AG09319 (cell line): ENCODE results near the gene DCLK1.

ENCODE experiments used
- DNase-seq: peaks from one replicate; pipeline ENCODE4 v3.0.0-alpha.2; 2010; ENCODE audit warnings: low read depth; ENCODE audit errors: extremely low read depth
- TF ChIP-seq, protein P1 (sequence below): IDR thresholded peaks from 2 replicates; pipeline ENCODE4 v1.5.1; 2011; ENCODE audit warnings: low read depth, mild to moderate bottlenecking, inconsistent platforms, low read length, moderate library complexity

The DCLK1 gene

DNA sequence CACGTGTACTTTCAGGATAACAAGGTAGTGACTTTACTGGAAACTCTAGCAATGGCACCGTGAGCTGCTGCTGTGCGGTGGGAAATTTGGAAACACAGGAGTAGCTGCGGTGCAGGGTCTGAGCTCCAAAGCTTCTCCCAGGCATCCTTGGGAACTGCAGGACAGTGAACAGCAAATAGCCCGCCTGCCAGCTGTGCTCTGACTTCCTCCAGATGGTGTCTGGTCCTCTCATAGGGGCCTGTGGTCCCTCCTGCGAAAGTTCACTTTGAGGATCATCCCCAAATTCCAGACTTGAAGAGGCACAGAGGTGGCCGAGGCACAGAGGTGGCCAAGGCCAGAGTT lies 367.4 kb downstream of the DCLK1 start:
- TF ChIP-seq, protein P1, sequence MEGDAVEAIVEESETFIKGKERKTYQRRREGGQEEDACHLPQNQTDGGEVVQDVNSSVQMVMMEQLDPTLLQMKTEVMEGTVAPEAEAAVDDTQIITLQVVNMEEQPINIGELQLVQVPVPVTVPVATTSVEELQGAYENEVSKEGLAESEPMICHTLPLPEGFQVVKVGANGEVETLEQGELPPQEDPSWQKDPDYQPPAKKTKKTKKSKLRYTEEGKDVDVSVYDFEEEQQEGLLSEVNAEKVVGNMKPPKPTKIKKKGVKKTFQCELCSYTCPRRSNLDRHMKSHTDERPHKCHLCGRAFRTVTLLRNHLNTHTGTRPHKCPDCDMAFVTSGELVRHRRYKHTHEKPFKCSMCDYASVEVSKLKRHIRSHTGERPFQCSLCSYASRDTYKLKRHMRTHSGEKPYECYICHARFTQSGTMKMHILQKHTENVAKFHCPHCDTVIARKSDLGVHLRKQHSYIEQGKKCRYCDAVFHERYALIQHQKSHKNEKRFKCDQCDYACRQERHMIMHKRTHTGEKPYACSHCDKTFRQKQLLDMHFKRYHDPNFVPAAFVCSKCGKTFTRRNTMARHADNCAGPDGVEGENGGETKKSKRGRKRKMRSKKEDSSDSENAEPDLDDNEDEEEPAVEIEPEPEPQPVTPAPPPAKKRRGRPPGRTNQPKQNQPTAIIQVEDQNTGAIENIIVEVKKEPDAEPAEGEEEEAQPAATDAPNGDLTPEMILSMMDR, result no peak
- no peak for DNase-seq

DNA sequence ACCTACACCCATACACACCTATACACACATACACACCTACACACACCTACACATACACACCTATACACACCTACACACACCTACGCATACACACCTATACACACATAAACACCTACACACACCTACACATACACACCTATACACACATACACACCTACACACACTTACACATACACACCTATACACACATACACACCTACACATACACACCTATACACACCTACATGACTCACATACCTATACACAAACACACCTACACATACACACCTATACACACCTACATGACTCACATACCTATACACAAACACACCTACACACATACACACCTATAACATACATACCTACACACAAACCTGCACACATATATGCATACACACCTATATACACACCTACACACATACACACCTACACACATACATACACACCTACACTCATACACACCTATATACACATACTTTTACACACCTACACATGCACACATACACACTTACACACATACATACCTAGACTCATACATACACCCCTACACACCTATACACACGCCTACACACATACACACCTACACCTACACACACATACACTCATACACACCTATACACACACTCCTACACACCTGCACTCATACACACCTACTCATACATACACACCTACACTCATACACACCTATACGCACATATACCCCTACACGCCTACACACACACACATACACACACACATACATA lies 368.0 kb downstream of the DCLK1 start:
- TF ChIP-seq, protein P1, result no peak
- DNase-seq, result no peak

DNA sequence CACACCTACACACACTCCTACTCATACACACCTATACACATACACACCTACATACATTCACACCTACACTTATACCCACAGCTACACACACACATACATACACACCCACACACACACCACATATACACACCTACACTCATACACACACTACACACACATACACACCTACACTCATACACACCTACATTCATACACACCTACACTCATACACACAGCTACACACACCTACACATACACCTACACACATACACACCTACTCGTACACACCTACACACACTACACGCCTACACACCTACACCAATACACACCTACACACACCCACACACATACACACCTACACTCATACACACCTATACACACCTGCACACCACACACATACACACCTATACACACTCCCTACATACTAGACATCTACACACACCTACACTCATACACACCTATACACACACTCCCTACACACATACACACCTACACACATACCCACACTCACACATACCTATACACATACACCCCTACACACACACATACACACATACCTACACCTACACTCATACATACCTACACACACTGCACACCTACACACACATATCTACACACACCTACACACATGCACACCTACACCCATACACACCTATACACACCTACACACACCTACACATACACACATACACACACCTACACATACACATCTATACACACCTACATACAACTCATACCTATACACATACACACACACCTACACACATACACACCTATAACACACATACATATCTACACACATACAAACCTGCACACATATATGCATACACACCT lies 369.5 kb downstream of the DCLK1 start:
- TF ChIP-seq, protein P1, result no peak
- no peak for DNase-seq

DNA sequence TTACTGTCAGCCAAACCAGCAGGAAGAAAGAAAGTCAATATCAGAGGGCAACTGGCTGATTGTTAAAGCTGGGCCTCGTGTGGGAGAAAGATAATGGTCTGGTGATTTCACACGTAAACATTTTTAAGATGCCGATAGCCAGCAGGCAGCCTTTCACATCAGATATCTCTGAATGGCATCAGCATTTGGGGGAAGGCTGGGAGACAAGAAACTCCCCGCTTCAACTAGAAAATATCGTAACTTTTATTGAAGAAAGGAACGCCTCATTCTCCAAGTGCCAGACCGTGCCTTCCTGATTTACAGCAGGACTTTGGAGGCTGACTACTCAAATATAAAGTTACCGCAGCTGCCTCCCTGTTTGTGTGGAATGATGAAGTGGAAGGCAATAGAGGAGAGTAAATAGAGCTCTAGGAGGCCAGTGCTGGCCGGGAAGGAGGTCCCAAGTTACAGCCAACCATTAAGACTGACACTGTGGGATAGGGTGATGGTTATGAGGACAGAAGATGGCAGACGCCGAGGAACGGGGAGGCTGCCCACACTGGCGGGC lies 370.4 kb downstream of the DCLK1 start:
- no peak for DNase-seq
- TF ChIP-seq, protein P1, result no peak

DNA sequence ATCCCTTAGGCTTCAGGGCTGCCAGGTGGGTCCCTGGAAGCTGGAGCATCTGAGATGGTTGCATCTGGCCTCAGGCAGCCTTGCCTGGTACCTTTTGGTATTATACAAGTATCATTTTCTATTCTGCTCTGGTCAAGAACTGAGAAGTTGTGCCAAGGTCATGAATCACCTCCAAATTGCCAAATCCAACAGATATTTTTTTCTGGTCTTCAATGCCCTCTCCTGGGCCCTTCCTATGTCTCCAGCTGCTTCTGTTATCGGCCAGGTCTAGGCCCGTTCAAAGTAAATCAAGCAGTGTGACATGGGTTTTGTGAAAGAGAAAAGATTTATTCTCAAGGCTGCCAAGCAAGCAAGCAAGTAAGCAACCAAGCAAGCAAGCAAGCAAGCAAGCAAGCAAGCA lies 383.6 kb downstream of the DCLK1 start:
- DNase-seq, result no peak
- TF ChIP-seq, protein P1, result no peak

DNA sequence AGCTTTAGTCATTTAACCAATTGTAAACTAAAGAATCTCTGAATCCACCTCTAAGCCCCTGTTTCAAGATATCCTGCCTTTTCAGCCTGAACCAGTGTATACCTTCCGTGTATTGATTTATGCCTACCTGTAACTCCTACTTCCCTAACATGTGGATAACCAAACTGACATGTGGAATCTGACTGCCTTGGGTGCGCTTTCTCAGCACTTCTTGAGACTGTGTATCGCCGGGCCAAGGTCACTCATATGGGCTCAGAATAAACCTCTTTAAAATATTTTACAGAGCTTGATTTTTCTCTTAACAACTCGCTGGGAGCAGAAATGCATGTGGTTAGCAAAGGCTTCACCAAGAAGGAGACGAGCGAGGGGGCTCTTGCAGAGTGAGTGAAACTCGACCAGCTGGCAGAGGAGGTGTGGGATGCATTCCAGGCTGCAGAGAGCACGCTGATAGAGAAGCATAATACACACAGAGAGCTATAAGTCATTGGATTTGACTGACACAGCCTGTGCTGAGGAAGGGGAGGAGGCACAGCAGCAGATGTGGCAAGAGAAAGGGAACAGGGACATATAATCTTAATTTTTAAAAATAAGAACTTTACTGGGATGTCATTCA lies 386.5 kb downstream of the DCLK1 start:
- no peak for DNase-seq
- TF ChIP-seq, protein P1, result no peak

- TF ChIP-seq, protein P1, result no peak
- no peak for DNase-seq
These were observed 387.0 kb downstream of the DCLK1 start for GRCh38 chr13:35744144-35744543.
